Uterus (tissue), 4 donors: ENCODE data around the gene MMP25. TPM values are rescaled to one million over a fixed set of nuclear protein-coding genes. Genes with fewer than 3 reads are reported as not detected.
"Not testable (repeated sequence)": the region's sequence is repeated elsewhere in the genome, so short reads cannot be mapped to it uniquely, and the experiment has no call there.

Source experiments
- DNase-seq, 2 donors: peaks; one replicate each; pipeline ENCODE4 v3.0.0-alpha.2; 2019 to 2020
- H3K27ac ChIP-seq, 2 donors: fragments of 200-600 bp; sonication (generic); 1 replicate in 1 of 2; 2 replicates in 1 of 2; pipeline ENCODE4 v1.5.1; 2016 to 2018
- H3K27me3 ChIP-seq, 2 donors: fragments of 200-600 bp; sonication (generic); one replicate each; pipeline ENCODE4 v1.5.1; 2018 to 2019; ENCODE audit warnings: control low read depth in 1 of 2
- H3K36me3 ChIP-seq, 2 donors: fragments of 200-600 bp; sonication (generic); one replicate each; pipeline ENCODE4 v1.5.1; 2019; ENCODE audit warnings: control low read depth in 1 of 2
- H3K4me1 ChIP-seq, 2 donors: fragments of 200-600 bp; sonication (generic); one replicate each; pipeline ENCODE4 v1.5.1; 2018 to 2019; ENCODE audit warnings: control low read depth in 1 of 2
- H3K4me3 ChIP-seq, 2 donors: fragments of 200-600 bp; sonication (generic); 1 replicate in 1 of 2; 2 replicates in 1 of 2; pipeline ENCODE4 v1.5.1; 2018 to 2019; ENCODE audit warnings: mild to moderate bottlenecking in 1 of 2
- H3K9me3 ChIP-seq, 2 donors: fragments of 200-600 bp; sonication (generic); one replicate each; pipeline ENCODE4 v1.5.1; 2019; ENCODE audit warnings: control low read depth in 1 of 2
- POLR2A ChIP-seq, 2 donors: fragments of 450-650 bp; IDR thresholded peaks; one replicate each; pipeline ENCODE4 v1.6.1; 2016; ENCODE audit warnings: antibody characterized with exemption in 2 of 2, mild to moderate bottlenecking in 1 of 2, moderate library complexity in 1 of 2
- intact Hi-C: fragments of 100-400 bp; cut with DNase I; formaldehyde crosslinking; loops from one replicate; pipeline ENCODE4 v1.15.1; 2023; ENCODE audit warnings: low total_unique reads
- total RNA-seq, 4 donors: library from RNA; depleted of rRNA in 3 of 4; stranded (reverse); fragments of >200 nt in 3 of 4; gene quantifications; one replicate each; pipeline versions ENCODE4 v1.1.0 to v1.2.4, GENCODE V29; 2014 to 2023
- TF ChIP-seq, protein P1 (sequence below), 4 experiments: fragments of 200-600 bp in 2 of 4; fragments of 450-650 bp in 2 of 4; sonication (generic) in 2 of 4; IDR thresholded peaks; one replicate each; pipeline ENCODE4 v1.5.1; 2016 to 2019; ENCODE audit warnings: antibody characterized with exemption in 4 of 4, mild to moderate bottlenecking in 2 of 4, moderate library complexity in 1 of 4
- donor health status: DM: yes; HTN: yes; CAD: no.

The MMP25 gene
- total RNA-seq, 4 donors from 2014 or later, result 0.21 to 1.1 TPM; not detected in 2

- Histone ChIP-seq H3K9me3 (no peaks in the 10 kb centered on the region), H3K27ac (no peak overlapping the region), H3K4me3 (no peak overlapping the region), H3K27me3 (peaks cover 29 to 37% of the 10 kb centered on the region in 2 donors), H3K4me1 (peaks cover 0 to 16% of the 10 kb centered on the region in 2 donors), H3K36me3 (no peaks in the 10 kb centered on the region)
- TF ChIP-seq, protein P1, sequence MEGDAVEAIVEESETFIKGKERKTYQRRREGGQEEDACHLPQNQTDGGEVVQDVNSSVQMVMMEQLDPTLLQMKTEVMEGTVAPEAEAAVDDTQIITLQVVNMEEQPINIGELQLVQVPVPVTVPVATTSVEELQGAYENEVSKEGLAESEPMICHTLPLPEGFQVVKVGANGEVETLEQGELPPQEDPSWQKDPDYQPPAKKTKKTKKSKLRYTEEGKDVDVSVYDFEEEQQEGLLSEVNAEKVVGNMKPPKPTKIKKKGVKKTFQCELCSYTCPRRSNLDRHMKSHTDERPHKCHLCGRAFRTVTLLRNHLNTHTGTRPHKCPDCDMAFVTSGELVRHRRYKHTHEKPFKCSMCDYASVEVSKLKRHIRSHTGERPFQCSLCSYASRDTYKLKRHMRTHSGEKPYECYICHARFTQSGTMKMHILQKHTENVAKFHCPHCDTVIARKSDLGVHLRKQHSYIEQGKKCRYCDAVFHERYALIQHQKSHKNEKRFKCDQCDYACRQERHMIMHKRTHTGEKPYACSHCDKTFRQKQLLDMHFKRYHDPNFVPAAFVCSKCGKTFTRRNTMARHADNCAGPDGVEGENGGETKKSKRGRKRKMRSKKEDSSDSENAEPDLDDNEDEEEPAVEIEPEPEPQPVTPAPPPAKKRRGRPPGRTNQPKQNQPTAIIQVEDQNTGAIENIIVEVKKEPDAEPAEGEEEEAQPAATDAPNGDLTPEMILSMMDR (IDR thresholded peaks at IDR 0.05), result no peak
- TF ChIP-seq POLR2A (IDR thresholded peaks at IDR 0.05), result no peak
- intact Hi-C loops, result no loop called here
- DNase-seq, result no peak
Measured at GRCh38 chr16:3047387-3047720, 993 bp downstream of the MMP25 start.

DNA sequence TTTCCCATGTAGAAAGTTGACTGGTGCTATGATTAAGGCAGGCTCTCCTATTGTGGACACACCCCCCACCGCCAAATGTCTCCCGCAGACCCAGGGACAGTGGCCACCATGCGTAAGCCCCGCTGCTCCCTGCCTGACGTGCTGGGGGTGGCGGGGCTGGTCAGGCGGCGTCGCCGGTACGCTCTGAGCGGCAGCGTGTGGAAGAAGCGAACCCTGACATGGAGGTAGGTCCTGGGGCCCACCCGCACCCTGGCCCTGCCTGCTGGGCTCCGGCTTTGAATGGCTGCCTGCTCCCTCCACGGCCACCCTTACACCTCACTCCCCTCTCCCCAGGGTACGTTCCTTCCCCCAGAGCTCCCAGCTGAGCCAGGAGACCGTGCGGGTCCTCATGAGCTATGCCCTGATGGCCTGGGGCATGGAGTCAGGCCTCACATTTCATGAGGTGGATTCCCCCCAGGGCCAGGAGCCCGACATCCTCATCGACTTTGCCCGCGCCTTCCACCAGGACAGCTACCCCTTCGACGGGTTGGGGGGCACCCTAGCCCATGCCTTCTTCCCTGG, 3.6 kb downstream of the MMP25 start:
- TF ChIP-seq POLR2A (IDR thresholded peaks at IDR 0.05), result no peak
- TF ChIP-seq, protein P1 (IDR thresholded peaks at IDR 0.05), result no peak
- Histone ChIP-seq H3K27ac (no peak overlapping the region), H3K27me3 (peaks cover 16 to 23% of the 10 kb centered on the region in 2 donors), H3K9me3 (no peaks in the 10 kb centered on the region), H3K4me1 (peaks cover 0 to 16% of the 10 kb centered on the region in 2 donors), H3K4me3 (no peak overlapping the region), H3K36me3 (no peaks in the 10 kb centered on the region)
- intact Hi-C loops, result no loop called here
- no peak for DNase-seq

- TF ChIP-seq, protein P1 (IDR thresholded peaks at IDR 0.05), result no peak
- TF ChIP-seq POLR2A (IDR thresholded peaks at IDR 0.05), result no peak
- Histone ChIP-seq H3K4me1 (peaks cover 0 to 15% of the 10 kb centered on the region in 2 donors), H3K9me3 (no peaks in the 10 kb centered on the region), H3K36me3 (no peaks in the 10 kb centered on the region), H3K27ac (no peak overlapping the region), H3K27me3 (peaks cover 12 to 18% of the 10 kb centered on the region in 2 donors), H3K4me3 (no peak overlapping the region)
- DNase-seq, result no peak
- intact Hi-C loops, result no loop called here
Measured at GRCh38 chr16:3050487-3050886, 4.1 kb downstream of the MMP25 start.

- Histone ChIP-seq H3K4me3 (no peak overlapping the region), H3K9me3 (no peaks in the 10 kb centered on the region), H3K27ac (no peak overlapping the region), H3K4me1 (peaks cover 0 to 10% of the 10 kb centered on the region in 2 donors), H3K36me3 (no peaks in the 10 kb centered on the region), H3K27me3 (peaks cover 7 to 13% of the 10 kb centered on the region in 2 donors)
- intact Hi-C loops, result no loop called here
- no peak for DNase-seq
- TF ChIP-seq POLR2A (IDR thresholded peaks at IDR 0.05), result no peak
- TF ChIP-seq, protein P1 (IDR thresholded peaks at IDR 0.05), result no peak
Measured at GRCh38 chr16:3051009-3051408, 4.6 kb downstream of the MMP25 start.

- no peak for TF ChIP-seq POLR2A (IDR thresholded peaks at IDR 0.05)
- TF ChIP-seq, protein P1 (IDR thresholded peaks at IDR 0.05), result no peak
- H3K27ac ChIP-seq, result no peak overlapping the region
- no peaks in the 10 kb centered on the region for H3K9me3 ChIP-seq
- H3K4me1 ChIP-seq, result peaks cover 0 to 5% of the 10 kb centered on the region in 2 donors
- DNase-seq, result no peak
- intact Hi-C loops, result no loop called here
- peaks cover 6 to 8% of the 10 kb centered on the region in 2 donors for H3K27me3 ChIP-seq
- no peak overlapping the region for H3K4me3 ChIP-seq
- no peaks in the 10 kb centered on the region for H3K36me3 ChIP-seq
Measured at GRCh38 chr16:3051494-3051893, 5.1 kb downstream of the MMP25 start.

GRCh38 chr16:3052571-3053329, 6.4 kb downstream of the MMP25 start:
- DNase-seq, H3K4me3 ChIP-seq, H3K27ac ChIP-seq, H3K36me3 ChIP-seq, H3K4me1 ChIP-seq, H3K9me3 ChIP-seq, H3K27me3 ChIP-seq, intact Hi-C loops: not testable (repeated sequence)

DNA sequence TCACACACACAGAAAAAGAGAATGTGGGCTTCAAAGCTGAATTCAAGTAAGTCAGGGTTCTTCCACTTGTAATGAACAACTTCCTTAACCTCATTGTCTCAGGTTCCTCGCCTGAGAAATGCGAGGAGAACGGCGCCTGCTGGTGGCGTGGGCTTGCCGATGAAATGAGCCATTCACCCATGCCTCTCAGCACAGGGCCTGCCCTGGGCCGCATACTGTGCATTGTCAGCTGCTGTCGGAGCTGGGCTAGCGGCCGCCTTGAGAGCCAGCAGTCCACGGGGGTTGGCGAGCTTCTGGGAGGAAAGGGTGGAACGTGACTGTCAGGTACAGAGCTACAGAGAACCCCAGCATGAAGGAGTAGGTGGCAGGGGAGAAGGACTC, 7.0 kb downstream of the MMP25 start:
- H3K36me3 ChIP-seq, intact Hi-C loops, H3K9me3 ChIP-seq, DNase-seq, H3K4me1 ChIP-seq, H3K4me3 ChIP-seq, H3K27ac ChIP-seq, H3K27me3 ChIP-seq: not testable (repeated sequence)
